Measurements from ENCODE around the gene NR2F1-AS1. TPM values are rescaled to one million over a fixed set of nuclear protein-coding genes. Genes with fewer than 3 reads are reported as not detected.
A peak's percentile ranks its signal among the peaks of the same experiment; 100 is the strongest.

Gene NR2F1-AS1
- total and polyA plus RNA-seq, 2 experiments from 2014 or later: 0.59 to 4.5 TPM

DNA sequence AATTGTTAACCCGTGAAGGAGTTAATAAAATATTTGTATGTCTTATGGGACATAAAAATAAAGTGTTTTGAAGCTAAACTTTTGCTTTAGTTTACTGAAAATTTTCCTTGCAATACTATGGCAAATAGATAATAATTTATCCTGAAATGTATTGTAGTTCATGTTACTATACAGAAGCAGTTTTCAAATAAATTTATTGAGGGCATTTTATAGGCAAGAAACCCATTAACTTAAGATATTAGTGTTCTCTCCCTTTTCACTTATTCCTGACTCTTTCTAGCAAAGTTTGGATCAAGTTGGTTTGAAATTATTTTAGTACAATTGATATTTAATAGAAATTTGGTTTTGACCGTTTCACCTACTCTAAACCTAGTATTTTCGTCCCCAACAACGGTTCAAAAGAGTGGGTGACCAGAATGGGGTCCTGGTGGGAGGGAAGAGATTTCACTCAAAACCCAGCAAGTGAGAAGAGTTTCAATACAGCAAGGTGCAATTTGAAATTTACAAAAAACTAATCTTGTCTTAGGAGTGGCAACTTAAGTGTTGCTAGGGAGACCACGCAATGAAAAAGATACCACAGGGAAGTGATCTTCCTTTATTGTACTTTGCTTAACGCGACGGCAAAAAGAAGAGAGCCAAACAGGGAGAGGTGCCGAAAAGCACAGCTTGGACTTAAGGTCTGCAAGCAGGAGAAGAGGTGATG, 30.4 kb upstream of the NR2F1-AS1 start:
- H3K4me1 ChIP-seq (ENCODE audit: insufficient read depth): peaks cover 63% of the 10 kb centered on the region
- ATAC-seq (no peak), DNase-seq (ENCODE audit: low spot score) (no peak)
- H2AFZ ChIP-seq: no peak overlapping the region
- Mint-ChIP-seq H3K27me3 (ENCODE audit: insufficient read depth, low read depth, poor library complexity) (peaks cover 32% of the 10 kb centered on the region), H3K4me1 (peaks cover 44% of the 10 kb centered on the region), H3K36me3 (ENCODE audit: low read depth) (no peaks in the 10 kb centered on the region), H3K4me3 (peak overlapping the region; percentile 53; the same call in 2 of the 3 replicates), H3K27ac (no peak overlapping the region), H3K9me3 (no peaks in the 10 kb centered on the region)
- H3K36me3 ChIP-seq (ENCODE audit: insufficient read depth): no peaks in the 10 kb centered on the region
- H3K4me2 ChIP-seq: peak overlapping the region; percentile 76
- no peak overlapping the region for H3K27ac ChIP-seq (ENCODE audit: low read depth)
- H4K20me1 ChIP-seq (replicated peaks; ENCODE audit: insufficient read depth): peaks cover 29% of the 10 kb centered on the region
- TF ChIP-seq ZNF331 (CRISPR knock-in tag; IDR thresholded peaks at IDR 0.05; ENCODE audit: low read depth): no peak
- TF ChIP-seq EZH2phosphoT487 (IDR thresholded peaks at IDR 0.05; ENCODE audit: unreplicated experiment): peak; percentile 12
- H3K9me2 ChIP-seq (ENCODE audit: insufficient read depth): no peaks in the 10 kb centered on the region
- peaks cover 99% of the 10 kb centered on the region for H3K27me3 ChIP-seq (ENCODE audit: insufficient read depth)
- H3K79me2 ChIP-seq (replicated peaks; ENCODE audit: insufficient read depth): no peaks in the 10 kb centered on the region
- peaks cover 26% of the 10 kb centered on the region for H3F3A ChIP-seq (replicated peaks; ENCODE audit: low read depth)
- peak overlapping the region; percentile 48 for H3K4me3 ChIP-seq

DNA sequence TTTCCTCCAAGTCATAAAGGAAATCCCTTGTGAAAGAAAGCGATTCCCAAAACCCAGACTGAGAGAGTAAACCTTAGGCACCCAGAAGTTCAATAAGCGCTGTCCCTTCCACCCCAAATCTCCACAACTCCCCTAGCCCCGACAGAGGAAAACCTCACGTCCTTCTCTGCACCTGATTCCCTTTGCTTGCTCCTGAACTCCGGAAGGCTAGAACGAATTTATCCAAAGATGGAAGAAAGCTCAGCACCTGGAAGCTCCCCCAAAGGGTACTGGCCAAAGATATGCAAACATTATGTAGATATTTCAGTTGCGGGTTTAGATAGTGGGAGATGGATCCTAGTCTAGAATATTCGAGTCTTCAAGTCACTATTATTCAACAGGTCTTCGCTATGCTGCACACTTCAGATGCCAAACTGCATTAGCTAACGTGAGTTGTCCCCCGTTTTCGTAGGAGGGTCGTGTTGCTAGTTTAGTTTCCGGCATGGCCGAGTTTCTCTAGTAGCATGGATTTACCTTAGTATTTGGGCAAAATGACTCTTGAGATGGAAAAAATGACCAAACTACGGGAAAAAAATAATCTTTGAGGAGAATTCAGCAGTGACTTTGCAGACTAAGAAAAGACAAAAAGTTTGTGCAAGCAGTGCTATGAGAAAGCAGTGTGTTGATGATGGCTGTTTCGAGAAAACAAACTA, 29.7 kb upstream of the NR2F1-AS1 start:
- Histone ChIP-seq H3K27me3 (ENCODE audit: insufficient read depth) (peaks cover 99% of the 10 kb centered on the region), H4K20me1 (replicated peaks; ENCODE audit: insufficient read depth) (peaks cover 30% of the 10 kb centered on the region), H3K9me2 (ENCODE audit: insufficient read depth) (no peaks in the 10 kb centered on the region), H2AFZ (no peak overlapping the region), H3K4me1 (ENCODE audit: insufficient read depth) (peaks cover 62% of the 10 kb centered on the region), H3K79me2 (replicated peaks; ENCODE audit: insufficient read depth) (no peaks in the 10 kb centered on the region), H3K4me3 (no peak overlapping the region), H3F3A (replicated peaks; ENCODE audit: low read depth) (peaks cover 26% of the 10 kb centered on the region), H3K36me3 (ENCODE audit: insufficient read depth) (no peaks in the 10 kb centered on the region), H3K4me2 (peak overlapping the region; percentile 76), H3K27ac (ENCODE audit: low read depth) (no peak overlapping the region)
- Mint-ChIP-seq H3K4me3 (peak overlapping the region; percentile 32), H3K9me3 (no peaks in the 10 kb centered on the region), H3K27me3 (ENCODE audit: insufficient read depth, low read depth, poor library complexity) (peaks cover 25% of the 10 kb centered on the region), H3K27ac (no peak overlapping the region), H3K36me3 (ENCODE audit: low read depth) (no peaks in the 10 kb centered on the region), H3K4me1 (peaks cover 44% of the 10 kb centered on the region)
- ATAC-seq (no peak; the same call in 2 of the 3 replicates), DNase-seq (ENCODE audit: low spot score) (peak; percentile 60)
- TF ChIP-seq POLR2AphosphoS5 (IDR thresholded peaks at IDR 0.05; ENCODE audit: low read depth): no peak
- peak; percentile 3 for TF ChIP-seq EZH2phosphoT487 (IDR thresholded peaks at IDR 0.05; ENCODE audit: unreplicated experiment)
- TF ChIP-seq EZH2 (IDR thresholded peaks at IDR 0.05; ENCODE audit: low read depth, unreplicated experiment): peak; percentile 92

DNA sequence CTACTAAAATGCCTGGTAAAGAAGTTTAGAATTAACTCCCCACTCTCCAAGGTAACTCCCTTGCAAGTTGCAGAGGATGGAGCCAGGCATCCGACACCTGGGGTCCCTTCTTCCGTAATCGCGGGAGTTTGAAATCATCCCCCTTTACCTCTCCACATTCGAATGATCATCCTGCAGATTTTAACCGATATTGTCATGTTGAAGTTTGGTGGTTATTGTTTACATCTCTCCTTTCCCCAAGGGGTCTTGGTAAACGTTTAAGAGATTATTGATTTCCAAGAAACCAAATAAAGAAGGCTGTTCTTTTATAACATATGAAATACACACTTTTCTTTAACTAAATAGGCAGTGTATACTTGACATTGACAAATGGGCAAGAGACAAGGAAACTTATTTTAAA, 28.7 kb upstream of the NR2F1-AS1 start:
- H3K27ac Mint-ChIP-seq: no peak overlapping the region
- Histone ChIP-seq H3K79me2 (replicated peaks; ENCODE audit: insufficient read depth) (no peaks in the 10 kb centered on the region), H3K9me2 (ENCODE audit: insufficient read depth) (no peaks in the 10 kb centered on the region), H3K27me3 (ENCODE audit: insufficient read depth) (peaks cover 99% of the 10 kb centered on the region), H4K20me1 (replicated peaks; ENCODE audit: insufficient read depth) (peaks cover 29% of the 10 kb centered on the region), H3K27ac (ENCODE audit: low read depth) (no peak overlapping the region), H3K4me3 (no peak overlapping the region), H3F3A (replicated peaks; ENCODE audit: low read depth) (peaks cover 28% of the 10 kb centered on the region), H2AFZ (no peak overlapping the region), H3K36me3 (ENCODE audit: insufficient read depth) (no peaks in the 10 kb centered on the region), H3K4me1 (ENCODE audit: insufficient read depth) (peaks cover 64% of the 10 kb centered on the region), H3K4me2 (peak overlapping the region; percentile 76)
- peaks cover 48% of the 10 kb centered on the region for H3K4me1 Mint-ChIP-seq
- H3K27me3 Mint-ChIP-seq (ENCODE audit: insufficient read depth, low read depth, poor library complexity): peaks cover 16% of the 10 kb centered on the region
- H3K36me3 Mint-ChIP-seq (ENCODE audit: low read depth): no peaks in the 10 kb centered on the region
- TF ChIP-seq, protein P1, sequence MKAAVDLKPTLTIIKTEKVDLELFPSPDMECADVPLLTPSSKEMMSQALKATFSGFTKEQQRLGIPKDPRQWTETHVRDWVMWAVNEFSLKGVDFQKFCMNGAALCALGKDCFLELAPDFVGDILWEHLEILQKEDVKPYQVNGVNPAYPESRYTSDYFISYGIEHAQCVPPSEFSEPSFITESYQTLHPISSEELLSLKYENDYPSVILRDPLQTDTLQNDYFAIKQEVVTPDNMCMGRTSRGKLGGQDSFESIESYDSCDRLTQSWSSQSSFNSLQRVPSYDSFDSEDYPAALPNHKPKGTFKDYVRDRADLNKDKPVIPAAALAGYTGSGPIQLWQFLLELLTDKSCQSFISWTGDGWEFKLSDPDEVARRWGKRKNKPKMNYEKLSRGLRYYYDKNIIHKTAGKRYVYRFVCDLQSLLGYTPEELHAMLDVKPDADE (IDR thresholded peaks at IDR 0.05): no peak
- TF ChIP-seq, protein P2, sequence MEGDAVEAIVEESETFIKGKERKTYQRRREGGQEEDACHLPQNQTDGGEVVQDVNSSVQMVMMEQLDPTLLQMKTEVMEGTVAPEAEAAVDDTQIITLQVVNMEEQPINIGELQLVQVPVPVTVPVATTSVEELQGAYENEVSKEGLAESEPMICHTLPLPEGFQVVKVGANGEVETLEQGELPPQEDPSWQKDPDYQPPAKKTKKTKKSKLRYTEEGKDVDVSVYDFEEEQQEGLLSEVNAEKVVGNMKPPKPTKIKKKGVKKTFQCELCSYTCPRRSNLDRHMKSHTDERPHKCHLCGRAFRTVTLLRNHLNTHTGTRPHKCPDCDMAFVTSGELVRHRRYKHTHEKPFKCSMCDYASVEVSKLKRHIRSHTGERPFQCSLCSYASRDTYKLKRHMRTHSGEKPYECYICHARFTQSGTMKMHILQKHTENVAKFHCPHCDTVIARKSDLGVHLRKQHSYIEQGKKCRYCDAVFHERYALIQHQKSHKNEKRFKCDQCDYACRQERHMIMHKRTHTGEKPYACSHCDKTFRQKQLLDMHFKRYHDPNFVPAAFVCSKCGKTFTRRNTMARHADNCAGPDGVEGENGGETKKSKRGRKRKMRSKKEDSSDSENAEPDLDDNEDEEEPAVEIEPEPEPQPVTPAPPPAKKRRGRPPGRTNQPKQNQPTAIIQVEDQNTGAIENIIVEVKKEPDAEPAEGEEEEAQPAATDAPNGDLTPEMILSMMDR (conservative IDR thresholded peaks at IDR 0.05; ENCODE audit: low read depth in 2 of 2): no peak
- TF ChIP-seq POLR2AphosphoS5 (IDR thresholded peaks at IDR 0.05; ENCODE audit: low read depth): no peak
- TF ChIP-seq EZH2phosphoT487 (IDR thresholded peaks at IDR 0.05; ENCODE audit: unreplicated experiment): no peak
- TF ChIP-seq EZH2 (IDR thresholded peaks at IDR 0.05; ENCODE audit: low read depth, unreplicated experiment): peak; percentile 51
- no peak for TF ChIP-seq ZNF331 (CRISPR knock-in tag; IDR thresholded peaks at IDR 0.05; ENCODE audit: low read depth)
- TF ChIP-seq NANOG (IDR thresholded peaks at IDR 0.05; ENCODE audit: borderline replicate concordance): no peak
- H3K4me3 Mint-ChIP-seq: no peak overlapping the region
- no peaks in the 10 kb centered on the region for H3K9me3 Mint-ChIP-seq
- DNase-seq (ENCODE audit: low spot score) (peak; percentile 6), ATAC-seq (no peak)
